Measurements from ENCODE around the gene C2orf80. TPM values are rescaled to one million over a fixed set of nuclear protein-coding genes. Genes with fewer than 3 reads are reported as not detected.

C2orf80 gene
- total RNA-seq, 6 experiments from 2014 or later = not detected

DNA sequence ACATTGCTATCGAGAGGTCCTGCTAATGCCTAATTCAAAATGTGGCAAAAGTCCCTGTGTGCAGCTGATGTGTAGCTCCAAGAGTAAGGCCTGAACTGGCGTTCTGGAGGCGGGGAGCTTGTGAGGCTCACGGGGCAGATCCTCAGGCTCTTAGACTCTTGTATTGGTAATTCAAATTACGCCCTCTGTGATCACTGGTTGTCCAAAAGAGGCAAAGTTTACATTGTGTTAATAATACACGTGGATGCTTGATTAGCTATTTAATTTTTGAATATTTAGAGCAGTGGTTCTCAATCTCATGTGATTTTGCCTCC is 14.0 kb downstream of the C2orf80 start:
- Mint-ChIP-seq H3K4me1 (ENCODE audit: low read depth) (peaks cover 8% of the 10 kb centered on the region), H3K36me3 (ENCODE audit: low read depth) (no peaks in the 10 kb centered on the region), H3K9me3 (no peaks in the 10 kb centered on the region), H3K4me3 (no peak overlapping the region), H3K27me3 (ENCODE audit: insufficient read depth) (peaks cover 14% of the 10 kb centered on the region), H3K27ac (no peak overlapping the region)
- TF ChIP-seq, protein P1, sequence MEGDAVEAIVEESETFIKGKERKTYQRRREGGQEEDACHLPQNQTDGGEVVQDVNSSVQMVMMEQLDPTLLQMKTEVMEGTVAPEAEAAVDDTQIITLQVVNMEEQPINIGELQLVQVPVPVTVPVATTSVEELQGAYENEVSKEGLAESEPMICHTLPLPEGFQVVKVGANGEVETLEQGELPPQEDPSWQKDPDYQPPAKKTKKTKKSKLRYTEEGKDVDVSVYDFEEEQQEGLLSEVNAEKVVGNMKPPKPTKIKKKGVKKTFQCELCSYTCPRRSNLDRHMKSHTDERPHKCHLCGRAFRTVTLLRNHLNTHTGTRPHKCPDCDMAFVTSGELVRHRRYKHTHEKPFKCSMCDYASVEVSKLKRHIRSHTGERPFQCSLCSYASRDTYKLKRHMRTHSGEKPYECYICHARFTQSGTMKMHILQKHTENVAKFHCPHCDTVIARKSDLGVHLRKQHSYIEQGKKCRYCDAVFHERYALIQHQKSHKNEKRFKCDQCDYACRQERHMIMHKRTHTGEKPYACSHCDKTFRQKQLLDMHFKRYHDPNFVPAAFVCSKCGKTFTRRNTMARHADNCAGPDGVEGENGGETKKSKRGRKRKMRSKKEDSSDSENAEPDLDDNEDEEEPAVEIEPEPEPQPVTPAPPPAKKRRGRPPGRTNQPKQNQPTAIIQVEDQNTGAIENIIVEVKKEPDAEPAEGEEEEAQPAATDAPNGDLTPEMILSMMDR (IDR thresholded peaks at IDR 0.05) = no peak
- no peak for DNase-seq

DNA sequence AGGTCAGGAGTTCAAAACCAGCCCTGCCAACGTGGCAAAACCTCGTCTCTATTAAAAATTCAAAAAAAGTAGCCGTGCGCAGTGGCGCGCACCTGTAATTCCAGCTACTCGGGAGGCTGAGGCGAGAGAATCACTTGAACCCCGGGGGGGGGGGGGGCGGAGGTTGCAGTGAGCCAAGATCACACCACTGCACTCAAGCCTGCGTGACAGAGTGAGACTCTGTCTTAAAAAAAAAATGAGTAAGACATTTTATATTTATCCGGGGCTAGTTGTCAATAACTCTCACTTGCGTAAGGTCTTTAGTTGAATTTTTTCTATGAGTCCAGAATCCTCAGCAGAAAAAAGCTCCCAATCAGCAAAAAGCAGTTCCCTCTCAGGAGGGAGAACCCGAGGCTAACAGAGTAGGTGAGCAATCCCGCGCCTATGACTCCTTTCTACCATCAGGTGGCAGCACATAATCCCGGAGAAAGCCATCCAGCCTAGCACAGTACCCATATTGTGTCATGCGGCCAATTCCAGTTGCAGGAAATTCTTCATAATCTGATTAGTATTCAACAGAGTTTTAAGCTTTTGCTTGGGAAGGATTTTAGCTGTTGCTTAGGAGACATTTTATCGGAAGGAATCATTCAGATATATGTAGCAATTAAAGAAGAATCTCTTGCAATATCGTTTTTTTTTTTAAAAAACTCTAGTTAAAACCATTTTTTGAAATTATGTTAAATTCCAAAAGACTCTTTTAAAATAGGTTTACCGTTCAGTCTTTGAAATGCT is 14.6 kb downstream of the C2orf80 start:
- peaks cover 8% of the 10 kb centered on the region for H3K4me1 Mint-ChIP-seq (ENCODE audit: low read depth)
- H3K27ac Mint-ChIP-seq = no peak overlapping the region
- DNase-seq = peak; percentile 76
- TF ChIP-seq, protein P1 (IDR thresholded peaks at IDR 0.05) = peak; percentile 91
- H3K4me3 Mint-ChIP-seq = no peak overlapping the region
- peaks cover 15% of the 10 kb centered on the region for H3K27me3 Mint-ChIP-seq (ENCODE audit: insufficient read depth)
- no peaks in the 10 kb centered on the region for H3K9me3 Mint-ChIP-seq
- H3K36me3 Mint-ChIP-seq (ENCODE audit: low read depth) = no peaks in the 10 kb centered on the region

DNA sequence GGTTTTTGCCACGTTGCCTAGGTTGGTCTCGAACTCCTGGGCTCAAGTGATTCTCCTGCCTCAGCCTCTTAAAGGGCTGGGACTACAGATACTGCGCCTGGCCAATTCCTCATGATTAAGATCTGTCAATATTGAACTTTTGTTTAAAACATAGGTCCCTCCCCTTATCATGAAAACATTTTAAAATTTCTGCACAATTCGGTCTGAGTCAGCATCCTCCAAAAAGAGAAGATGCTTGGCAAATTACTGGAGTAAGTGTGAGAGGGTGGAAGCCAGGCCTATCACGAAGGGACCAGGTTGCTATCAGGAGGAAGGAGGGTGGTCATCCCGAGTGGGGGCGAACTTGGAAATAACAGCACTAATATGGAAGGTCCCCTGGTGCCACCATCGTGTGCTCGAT is 15.7 kb downstream of the C2orf80 start:
- H3K27me3 Mint-ChIP-seq (ENCODE audit: insufficient read depth) = peaks cover 15% of the 10 kb centered on the region
- no peak overlapping the region for H3K27ac Mint-ChIP-seq
- H3K4me1 Mint-ChIP-seq (ENCODE audit: low read depth) = peaks cover 8% of the 10 kb centered on the region
- no peak for DNase-seq
- no peak overlapping the region for H3K4me3 Mint-ChIP-seq
- TF ChIP-seq, protein P1 (IDR thresholded peaks at IDR 0.05) = no peak
- H3K9me3 Mint-ChIP-seq = no peaks in the 10 kb centered on the region
- no peaks in the 10 kb centered on the region for H3K36me3 Mint-ChIP-seq (ENCODE audit: low read depth)

DNA sequence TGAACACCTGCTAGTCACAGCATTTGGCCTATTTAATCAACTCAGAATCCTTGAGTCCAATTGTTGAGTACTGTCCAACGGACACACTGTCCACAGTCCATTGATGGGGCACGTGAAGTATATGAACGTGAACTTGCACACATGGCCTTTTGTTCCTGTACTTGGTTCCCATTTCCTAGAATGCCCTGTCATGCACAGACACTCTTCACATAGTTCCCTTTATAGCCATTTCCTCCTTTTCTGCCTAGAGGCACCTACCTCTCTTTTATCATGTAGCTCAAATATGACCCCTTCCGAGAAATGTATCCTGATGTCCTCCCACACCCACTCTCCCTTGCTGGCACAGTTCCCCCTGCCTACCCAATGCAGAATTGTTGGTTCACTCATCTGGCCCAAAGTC is 17.7 kb downstream of the C2orf80 start:
- H3K27me3 Mint-ChIP-seq (ENCODE audit: insufficient read depth) = peaks cover 15% of the 10 kb centered on the region
- H3K36me3 Mint-ChIP-seq (ENCODE audit: low read depth) = no peaks in the 10 kb centered on the region
- no peak for DNase-seq
- H3K4me3 Mint-ChIP-seq = no peak overlapping the region
- TF ChIP-seq, protein P1 (IDR thresholded peaks at IDR 0.05) = no peak
- H3K27ac Mint-ChIP-seq = no peak overlapping the region
- H3K4me1 Mint-ChIP-seq (ENCODE audit: low read depth) = peaks cover 8% of the 10 kb centered on the region
- no peaks in the 10 kb centered on the region for H3K9me3 Mint-ChIP-seq

DNA sequence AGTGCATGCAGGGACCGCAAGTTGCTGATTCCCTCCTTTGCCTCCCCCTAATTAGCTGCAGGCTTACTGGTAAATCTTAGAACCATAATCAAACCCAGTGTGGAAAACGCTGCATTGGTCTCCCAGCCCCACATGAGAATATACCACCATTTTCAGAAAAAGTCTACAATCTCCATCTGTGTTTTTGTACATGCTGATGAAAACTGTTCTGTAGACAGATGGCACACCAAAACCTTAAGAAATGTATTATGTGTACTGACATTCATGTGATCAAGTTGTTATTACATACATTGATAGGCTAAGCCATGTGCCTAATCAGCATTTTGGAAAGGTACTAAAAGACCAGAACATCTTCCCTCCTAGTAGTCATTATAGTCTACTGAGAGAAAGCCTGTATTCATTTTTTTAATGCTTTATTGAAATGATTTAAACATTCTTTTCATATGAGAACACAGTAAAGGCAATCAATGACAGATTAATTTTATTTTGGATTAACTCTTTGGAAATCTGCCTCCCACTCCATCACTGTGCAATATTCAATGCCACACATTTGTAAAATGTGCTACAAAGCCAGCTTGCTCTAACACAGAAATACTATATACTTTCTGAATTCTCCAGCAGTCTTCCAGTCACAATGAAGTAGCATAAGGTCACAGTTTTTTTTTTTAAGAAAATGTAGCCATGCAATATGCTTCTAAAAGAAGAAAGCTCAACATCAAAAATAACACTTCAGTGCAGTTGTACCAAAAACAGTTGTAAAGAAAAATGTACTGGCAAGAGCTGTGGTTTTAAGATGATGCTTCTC is 24.7 kb downstream of the C2orf80 start:
- Mint-ChIP-seq H3K9me3 (no peaks in the 10 kb centered on the region), H3K4me1 (ENCODE audit: low read depth) (no peaks in the 10 kb centered on the region), H3K4me3 (no peak overlapping the region), H3K27me3 (ENCODE audit: insufficient read depth) (peaks cover 7% of the 10 kb centered on the region; the same call in 1 of the 2 replicates), H3K36me3 (ENCODE audit: low read depth) (no peaks in the 10 kb centered on the region), H3K27ac (no peak overlapping the region)
- TF ChIP-seq, protein P1 (IDR thresholded peaks at IDR 0.05) = no peak
- DNase-seq = no peak
